ENCODE measurements around the gene TEAD1. TPM values are rescaled to one million over a fixed set of nuclear protein-coding genes. Genes with fewer than 3 reads are reported as not detected.

The TEAD1 gene
- total RNA-seq, 1 experiment from 2014 or later: 102 TPM

DNA sequence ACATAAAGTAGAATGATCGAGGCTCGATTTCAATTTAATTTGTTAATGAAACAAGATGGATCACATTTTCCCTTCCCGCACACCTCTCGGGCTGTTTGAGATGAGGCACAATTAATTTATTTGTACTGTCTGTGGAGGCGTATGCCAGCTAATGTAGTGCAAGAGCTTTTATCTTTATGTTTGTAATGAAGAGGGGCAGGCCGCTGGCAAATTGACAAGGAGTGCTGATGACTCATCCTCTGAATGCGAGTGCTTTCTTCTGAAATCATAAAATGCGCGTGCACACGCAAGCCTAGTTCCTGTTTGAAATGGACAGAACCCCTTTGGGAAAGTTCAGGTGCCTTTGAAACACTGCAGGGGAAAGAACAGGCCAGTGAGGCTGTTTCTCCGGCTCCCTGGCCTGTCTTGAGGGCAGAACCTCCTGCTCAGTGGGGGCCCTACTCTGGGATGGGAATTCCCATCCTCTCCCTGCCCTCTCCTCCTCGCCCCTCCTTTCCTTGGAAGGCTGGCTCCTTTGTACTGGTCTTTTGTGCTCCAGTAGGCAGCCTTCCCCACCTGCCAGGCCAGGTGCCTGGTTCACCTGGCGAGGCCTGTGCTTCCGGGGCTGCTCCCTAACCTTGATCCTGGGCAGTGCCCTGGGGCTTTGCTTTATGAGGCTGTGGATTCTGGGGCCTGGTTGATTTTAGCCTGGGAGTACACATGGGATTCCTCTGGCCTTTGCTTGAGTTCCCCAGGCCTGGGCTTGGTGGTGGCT is 50.3 kb downstream of the TEAD1 start:
- TF ChIP-seq SIN3A (IDR thresholded peaks at IDR 0.05; ENCODE audit: borderline replicate concordance, insufficient read depth, low read depth, low read length): no peak
- TF ChIP-seq, protein P1, sequence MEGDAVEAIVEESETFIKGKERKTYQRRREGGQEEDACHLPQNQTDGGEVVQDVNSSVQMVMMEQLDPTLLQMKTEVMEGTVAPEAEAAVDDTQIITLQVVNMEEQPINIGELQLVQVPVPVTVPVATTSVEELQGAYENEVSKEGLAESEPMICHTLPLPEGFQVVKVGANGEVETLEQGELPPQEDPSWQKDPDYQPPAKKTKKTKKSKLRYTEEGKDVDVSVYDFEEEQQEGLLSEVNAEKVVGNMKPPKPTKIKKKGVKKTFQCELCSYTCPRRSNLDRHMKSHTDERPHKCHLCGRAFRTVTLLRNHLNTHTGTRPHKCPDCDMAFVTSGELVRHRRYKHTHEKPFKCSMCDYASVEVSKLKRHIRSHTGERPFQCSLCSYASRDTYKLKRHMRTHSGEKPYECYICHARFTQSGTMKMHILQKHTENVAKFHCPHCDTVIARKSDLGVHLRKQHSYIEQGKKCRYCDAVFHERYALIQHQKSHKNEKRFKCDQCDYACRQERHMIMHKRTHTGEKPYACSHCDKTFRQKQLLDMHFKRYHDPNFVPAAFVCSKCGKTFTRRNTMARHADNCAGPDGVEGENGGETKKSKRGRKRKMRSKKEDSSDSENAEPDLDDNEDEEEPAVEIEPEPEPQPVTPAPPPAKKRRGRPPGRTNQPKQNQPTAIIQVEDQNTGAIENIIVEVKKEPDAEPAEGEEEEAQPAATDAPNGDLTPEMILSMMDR (IDR thresholded peaks at IDR 0.05): no peak
- no peak for TF ChIP-seq POLR2AphosphoS5 (IDR thresholded peaks at IDR 0.05; ENCODE audit: low read depth, low read length)
- TF ChIP-seq TCF7L2 (IDR thresholded peaks at IDR 0.05; ENCODE audit: low read depth, low read length): no peak
- TF ChIP-seq, protein P2, sequence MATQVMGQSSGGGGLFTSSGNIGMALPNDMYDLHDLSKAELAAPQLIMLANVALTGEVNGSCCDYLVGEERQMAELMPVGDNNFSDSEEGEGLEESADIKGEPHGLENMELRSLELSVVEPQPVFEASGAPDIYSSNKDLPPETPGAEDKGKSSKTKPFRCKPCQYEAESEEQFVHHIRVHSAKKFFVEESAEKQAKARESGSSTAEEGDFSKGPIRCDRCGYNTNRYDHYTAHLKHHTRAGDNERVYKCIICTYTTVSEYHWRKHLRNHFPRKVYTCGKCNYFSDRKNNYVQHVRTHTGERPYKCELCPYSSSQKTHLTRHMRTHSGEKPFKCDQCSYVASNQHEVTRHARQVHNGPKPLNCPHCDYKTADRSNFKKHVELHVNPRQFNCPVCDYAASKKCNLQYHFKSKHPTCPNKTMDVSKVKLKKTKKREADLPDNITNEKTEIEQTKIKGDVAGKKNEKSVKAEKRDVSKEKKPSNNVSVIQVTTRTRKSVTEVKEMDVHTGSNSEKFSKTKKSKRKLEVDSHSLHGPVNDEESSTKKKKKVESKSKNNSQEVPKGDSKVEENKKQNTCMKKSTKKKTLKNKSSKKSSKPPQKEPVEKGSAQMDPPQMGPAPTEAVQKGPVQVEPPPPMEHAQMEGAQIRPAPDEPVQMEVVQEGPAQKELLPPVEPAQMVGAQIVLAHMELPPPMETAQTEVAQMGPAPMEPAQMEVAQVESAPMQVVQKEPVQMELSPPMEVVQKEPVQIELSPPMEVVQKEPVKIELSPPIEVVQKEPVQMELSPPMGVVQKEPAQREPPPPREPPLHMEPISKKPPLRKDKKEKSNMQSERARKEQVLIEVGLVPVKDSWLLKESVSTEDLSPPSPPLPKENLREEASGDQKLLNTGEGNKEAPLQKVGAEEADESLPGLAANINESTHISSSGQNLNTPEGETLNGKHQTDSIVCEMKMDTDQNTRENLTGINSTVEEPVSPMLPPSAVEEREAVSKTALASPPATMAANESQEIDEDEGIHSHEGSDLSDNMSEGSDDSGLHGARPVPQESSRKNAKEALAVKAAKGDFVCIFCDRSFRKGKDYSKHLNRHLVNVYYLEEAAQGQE (IDR thresholded peaks at IDR 0.05; ENCODE audit: insufficient read depth in 1 of 2, low read depth in 2 of 2, low read length in 1 of 2): no peak
- Histone ChIP-seq H3K27me3 (ENCODE audit: control insufficient read depth, insufficient read depth, low read length) (no peaks in the 10 kb centered on the region), H3K4me1 (ENCODE audit: control insufficient read depth, insufficient read depth, low read length) (peaks cover 85% of the 10 kb centered on the region), H3K9me3 (ENCODE audit: control insufficient read depth, insufficient read depth, low read depth, low read length) (no peaks in the 10 kb centered on the region), H3K36me3 (ENCODE audit: control insufficient read depth, insufficient read depth, low read length) (no peaks in the 10 kb centered on the region), H3K27ac (ENCODE audit: low read length) (peak overlapping the region; percentile 60), H3K4me3 (ENCODE audit: low read depth in 2 of 2, low read length in 2 of 2) (no peak overlapping the region)
- intact Hi-C loops (cut with micrococcal nuclease; ENCODE audit: unreplicated experiment) (no loop called here), in situ Hi-C loops (cut with HindIII; ENCODE audit: low pct_unique_long_range_greater_than_20kb, low sequenced_read_pairs) (no loop called here)
- peak; percentile 59 for ATAC-seq
- ChIA-PET POLR2A (no interaction called here), CTCF (no interaction called here)
- BruUV-seq (replicated peaks): no TSS peak
- no peak for DNase-seq (ENCODE audit: low read depth, low spot score)

DNA sequence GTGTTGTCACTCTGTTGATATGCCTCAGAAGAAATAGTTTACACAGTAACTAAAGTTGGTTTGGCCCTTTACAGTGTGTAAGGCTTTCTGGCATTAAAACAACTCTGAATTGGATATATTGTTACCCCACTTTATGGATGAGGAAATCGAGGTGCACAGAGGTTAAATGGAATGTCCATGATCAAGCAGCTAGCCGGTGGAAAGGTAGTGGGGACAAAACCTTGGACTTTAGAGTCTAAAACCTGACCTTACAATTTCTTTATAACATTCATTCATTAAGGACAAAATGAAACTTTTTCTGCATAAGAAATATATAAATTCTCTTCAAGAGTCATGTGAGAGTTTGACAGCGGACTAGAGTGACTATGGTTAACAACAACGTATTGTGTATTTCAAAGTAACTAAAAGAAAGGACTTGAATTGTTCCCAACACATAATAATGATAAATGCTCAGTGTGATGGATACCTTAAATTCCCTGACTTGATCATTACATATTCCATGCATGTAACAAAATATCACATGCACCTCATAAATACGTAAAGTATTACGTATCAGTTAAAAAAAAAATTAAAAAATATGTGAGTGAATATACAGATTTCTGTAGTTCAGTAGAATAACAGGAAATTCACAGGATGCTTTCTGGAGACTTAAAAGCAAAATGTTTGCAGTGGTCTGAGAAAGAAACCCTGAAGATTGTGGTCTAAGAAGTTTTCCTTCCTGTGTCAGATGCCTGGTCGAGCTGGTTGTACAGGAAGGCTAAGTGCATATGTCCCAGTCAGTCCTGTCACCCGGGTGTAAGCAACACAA is 51.0 kb downstream of the TEAD1 start:
- POLR2A ChIA-PET: no interaction called here
- H3K9me3 ChIP-seq (ENCODE audit: control insufficient read depth, insufficient read depth, low read depth, low read length): no peaks in the 10 kb centered on the region
- H3K4me1 ChIP-seq (ENCODE audit: control insufficient read depth, insufficient read depth, low read length): peaks cover 89% of the 10 kb centered on the region
- peak overlapping the region; percentile 60 for H3K27ac ChIP-seq (ENCODE audit: low read length)
- TSS peak; percentile 12 for BruUV-seq (replicated peaks)
- intact Hi-C loops (cut with micrococcal nuclease; ENCODE audit: unreplicated experiment) (no loop called here), in situ Hi-C loops (cut with HindIII; ENCODE audit: low pct_unique_long_range_greater_than_20kb, low sequenced_read_pairs) (no loop called here)
- H3K4me3 ChIP-seq (ENCODE audit: low read depth in 2 of 2, low read length in 2 of 2): no peak overlapping the region
- H3K36me3 ChIP-seq (ENCODE audit: control insufficient read depth, insufficient read depth, low read length): no peaks in the 10 kb centered on the region
- no peak for DNase-seq (ENCODE audit: low read depth, low spot score)
- TF ChIP-seq SIN3A (IDR thresholded peaks at IDR 0.05; ENCODE audit: borderline replicate concordance, insufficient read depth, low read depth, low read length) (no peak), POLR2AphosphoS5 (IDR thresholded peaks at IDR 0.05; ENCODE audit: low read depth, low read length) (no peak), TCF7L2 (IDR thresholded peaks at IDR 0.05; ENCODE audit: low read depth, low read length) (no peak)
- TF ChIP-seq, protein P1 (IDR thresholded peaks at IDR 0.05): no peak
- TF ChIP-seq, protein P2 (IDR thresholded peaks at IDR 0.05; ENCODE audit: insufficient read depth in 1 of 2, low read depth in 2 of 2, low read length in 1 of 2): no peak
- ATAC-seq: no peak
- no peaks in the 10 kb centered on the region for H3K27me3 ChIP-seq (ENCODE audit: control insufficient read depth, insufficient read depth, low read length)
- CTCF ChIA-PET: no interaction called here
